ENCODE data around the gene PCDHGA11.
A peak's percentile ranks its signal among the peaks of the same experiment; 100 is the strongest.
"Not testable (repeated sequence)": the region's sequence is repeated elsewhere in the genome, so short reads cannot be mapped to it uniquely, and the experiment has no call there.

The PCDHGA11 gene

DNA sequence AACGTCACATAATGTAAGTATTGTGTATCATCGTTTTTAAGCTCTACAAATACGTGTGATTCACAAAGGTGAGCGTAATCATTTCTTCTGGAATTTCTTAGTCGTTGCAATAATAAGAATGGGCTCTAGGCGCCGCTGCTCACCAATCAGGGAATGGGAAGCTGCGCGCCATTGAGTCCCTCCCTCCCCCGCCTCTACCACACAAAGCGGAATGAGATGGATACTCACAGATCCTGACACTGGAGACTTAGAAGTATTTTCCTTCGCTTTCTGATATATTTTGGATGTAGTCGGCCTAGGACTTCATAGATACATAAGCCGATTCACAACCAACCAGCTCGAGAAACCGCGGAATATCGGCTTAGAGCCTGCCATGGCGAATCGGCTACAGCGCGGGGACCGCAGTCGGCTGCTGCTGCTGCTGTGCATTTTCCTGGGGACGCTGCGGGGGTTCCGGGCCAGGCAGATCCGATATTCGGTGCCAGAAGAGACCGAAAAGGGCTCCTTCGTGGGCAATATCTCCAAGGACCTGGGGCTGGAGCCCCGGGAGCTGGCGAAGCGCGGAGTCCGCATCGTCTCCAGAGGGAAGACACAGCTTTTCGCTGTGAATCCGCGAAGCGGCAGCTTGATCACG, at the start of gene PCDHGA11:
PCDHGA11 (plus strand) TSS at position 197 of the 634 bp plus-strand sequence; CDS start at position 374, 177 bp downstream.
- peak; percentile 19 for DNase-seq

DNA sequence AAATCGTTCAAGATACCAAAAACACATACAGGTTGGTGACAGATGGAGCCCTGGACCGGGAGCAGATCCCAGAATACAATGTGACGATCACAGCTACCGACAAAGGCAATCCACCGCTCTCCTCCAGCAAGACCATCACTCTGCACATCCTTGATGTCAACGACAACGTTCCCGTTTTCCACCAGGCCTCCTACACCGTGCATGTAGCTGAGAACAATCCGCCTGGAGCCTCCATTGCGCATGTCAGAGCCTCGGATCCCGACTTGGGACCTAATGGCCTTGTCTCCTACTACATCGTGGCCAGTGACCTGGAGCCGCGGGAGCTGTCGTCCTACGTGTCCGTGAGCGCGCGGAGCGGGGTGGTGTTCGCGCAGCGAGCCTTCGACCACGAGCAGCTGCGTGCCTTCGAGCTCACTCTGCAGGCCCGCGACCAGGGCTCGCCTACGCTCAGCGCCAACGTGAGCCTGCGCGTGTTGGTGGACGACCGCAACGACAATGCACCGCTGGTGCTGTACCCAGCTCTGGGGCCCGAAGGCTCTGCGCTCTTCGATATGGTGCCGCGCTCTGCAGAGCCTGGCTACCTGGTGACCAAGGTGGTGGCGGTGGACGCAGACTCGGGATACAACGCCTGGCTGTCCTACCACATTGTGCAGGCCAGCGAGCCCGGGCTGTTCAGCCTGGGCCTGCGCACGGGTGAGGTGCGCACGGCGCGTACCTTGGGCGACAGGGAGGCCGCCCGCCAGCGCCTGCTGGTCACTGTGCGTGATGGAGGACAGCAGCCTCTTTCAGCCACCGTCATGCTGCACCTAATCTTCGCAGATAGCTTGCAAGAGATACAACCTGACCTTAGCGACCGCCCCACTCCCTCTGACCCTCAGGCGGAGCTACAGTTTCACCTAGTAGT, 49.0 kb upstream of the PCDHGA11 start:
- DNase-seq: no peak

DNA sequence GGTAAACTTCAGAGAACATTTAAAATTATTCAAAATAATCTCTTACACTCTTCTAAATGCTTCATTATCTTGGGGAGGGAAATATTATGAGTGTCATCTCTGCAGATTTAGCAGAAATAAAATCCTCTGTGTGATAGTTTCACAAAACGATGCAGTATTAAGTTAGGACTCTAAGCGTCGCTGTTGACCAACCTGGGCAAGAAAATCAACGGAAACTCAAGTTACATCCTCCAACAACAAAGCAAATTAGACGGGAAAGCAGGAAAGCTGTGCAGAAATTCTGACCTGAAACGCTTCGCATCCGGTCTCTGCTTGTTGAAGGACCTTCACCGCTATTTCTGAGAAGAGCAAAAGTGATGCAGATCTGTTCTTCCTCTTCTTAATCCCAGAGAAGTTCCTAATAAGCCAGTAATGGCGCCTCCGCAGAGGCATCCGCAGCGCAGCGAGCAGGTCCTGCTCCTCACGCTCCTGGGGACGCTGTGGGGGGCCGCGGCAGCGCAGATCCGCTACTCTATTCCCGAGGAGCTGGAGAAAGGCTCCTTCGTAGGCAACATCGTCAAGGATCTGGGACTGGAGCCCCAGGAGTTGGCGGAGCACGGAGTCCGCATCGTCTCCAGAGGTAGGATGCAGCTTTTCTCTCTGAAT, 47.1 kb upstream of the PCDHGA11 start, which contains the start of gene PCDHGA6:
PCDHGA6 (plus strand) TSS at position 219 of the 645 bp plus-strand sequence; CDS start at position 412, 193 bp downstream.
- no peak for DNase-seq

DNA sequence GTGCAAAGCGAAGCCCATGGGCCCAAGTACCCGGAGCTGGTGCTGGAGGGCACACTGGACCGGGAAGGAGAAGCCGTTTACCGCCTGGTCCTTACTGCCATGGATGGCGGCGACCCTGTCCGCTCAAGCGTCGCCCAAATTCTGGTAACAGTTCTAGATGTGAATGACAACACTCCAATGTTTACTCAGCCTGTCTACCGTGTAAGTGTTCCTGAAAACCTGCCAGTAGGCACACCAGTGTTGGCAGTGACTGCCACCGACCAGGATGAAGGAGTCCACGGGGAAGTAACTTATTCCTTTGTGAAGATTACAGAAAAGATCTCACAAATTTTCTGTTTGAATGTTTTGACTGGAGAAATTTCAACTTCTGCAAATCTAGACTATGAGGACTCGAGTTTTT, 46.2 kb upstream of the PCDHGA11 start:
- DNase-seq: no peak

DNA sequence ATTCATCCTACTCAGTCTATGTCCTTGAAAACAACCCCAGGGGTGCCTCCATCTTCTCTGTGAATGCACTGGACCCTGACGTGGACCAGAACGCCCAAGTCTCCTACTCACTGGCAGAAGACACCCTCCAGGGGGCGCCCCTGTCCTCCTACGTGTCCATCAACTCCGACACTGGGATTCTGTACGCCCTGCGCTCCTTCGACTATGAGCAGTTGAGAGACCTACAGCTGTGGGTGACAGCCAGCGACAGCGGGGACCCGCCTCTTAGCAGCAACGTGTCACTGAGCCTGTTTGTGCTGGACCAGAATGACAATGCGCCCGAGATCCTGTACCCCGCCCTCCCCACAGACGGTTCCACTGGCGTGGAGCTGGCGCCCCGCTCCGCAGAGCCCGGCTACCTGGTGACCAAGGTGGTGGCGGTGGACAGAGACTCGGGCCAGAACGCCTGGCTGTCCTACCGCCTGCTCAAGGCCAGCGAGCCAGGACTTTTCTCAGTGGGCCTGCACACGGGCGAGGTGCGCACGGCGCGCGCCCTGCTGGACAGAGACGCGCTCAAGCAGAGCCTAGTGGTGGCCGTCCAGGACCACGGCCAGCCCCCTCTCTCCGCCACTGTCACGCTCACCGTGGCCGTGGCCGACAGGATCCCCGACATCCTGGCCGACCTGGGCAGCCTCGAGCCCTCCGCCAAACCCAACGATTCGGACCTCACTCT, 45.3 kb upstream of the PCDHGA11 start:
- not testable (repeated sequence) for DNase-seq

DNA sequence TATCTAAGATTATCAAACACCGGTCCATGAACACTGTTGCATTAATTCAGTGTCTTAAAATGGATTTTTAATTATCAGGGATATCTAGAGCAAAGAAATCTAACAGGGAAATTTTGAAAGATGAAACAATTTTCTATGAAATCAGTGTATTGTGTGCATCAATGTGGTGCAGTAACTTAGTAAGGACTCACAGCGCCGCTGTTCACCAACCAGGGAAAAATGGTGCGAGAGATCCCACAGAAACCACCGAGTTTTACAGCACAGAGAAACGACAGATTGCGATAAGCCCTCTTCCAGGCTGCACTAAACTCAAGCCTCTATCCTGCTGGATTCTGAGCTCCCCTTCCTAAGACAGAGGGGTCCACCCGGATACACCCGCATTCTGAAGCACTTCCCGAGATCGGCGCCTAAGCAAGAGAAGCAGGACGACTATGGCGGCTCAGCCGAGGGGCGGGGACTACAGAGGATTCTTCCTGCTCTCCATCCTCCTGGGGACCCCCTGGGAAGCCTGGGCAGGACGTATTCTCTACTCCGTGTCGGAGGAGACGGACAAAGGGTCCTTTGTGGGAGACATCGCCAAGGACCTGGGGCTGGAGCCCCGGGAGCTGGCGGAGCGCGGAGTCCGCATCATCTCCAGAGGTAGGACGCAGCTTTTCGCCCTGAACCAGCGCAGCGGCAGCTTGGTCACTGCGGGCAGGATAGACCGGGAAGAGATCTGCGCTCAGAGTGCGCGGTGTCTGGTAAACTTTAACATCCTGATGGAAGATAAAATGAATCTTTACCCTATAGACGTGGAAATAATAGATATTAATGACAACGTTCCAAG, 38.2 kb upstream of the PCDHGA11 start, which contains the start of gene PCDHGA7:
PCDHGA7 (plus strand) TSS at position 274 of the 826 bp plus-strand sequence; CDS start at position 432, 158 bp downstream.
- DNase-seq: no peak

DNA sequence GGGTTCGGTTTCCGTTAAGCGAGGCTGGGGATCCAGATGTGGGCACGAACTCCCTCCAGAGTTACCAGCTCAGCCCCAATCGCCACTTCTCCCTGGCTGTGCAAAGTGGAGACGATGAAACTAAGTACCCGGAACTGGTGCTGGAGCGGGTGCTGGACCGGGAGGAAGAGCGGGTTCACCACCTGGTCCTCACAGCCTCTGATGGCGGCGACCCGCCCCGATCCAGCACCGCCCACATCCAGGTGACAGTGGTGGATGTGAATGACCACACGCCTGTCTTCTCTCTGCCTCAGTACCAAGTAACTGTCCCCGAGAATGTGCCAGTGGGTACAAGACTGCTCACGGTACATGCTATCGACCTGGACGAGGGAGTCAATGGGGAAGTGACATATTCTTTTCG, 37.5 kb upstream of the PCDHGA11 start:
- no peak for DNase-seq

DNA sequence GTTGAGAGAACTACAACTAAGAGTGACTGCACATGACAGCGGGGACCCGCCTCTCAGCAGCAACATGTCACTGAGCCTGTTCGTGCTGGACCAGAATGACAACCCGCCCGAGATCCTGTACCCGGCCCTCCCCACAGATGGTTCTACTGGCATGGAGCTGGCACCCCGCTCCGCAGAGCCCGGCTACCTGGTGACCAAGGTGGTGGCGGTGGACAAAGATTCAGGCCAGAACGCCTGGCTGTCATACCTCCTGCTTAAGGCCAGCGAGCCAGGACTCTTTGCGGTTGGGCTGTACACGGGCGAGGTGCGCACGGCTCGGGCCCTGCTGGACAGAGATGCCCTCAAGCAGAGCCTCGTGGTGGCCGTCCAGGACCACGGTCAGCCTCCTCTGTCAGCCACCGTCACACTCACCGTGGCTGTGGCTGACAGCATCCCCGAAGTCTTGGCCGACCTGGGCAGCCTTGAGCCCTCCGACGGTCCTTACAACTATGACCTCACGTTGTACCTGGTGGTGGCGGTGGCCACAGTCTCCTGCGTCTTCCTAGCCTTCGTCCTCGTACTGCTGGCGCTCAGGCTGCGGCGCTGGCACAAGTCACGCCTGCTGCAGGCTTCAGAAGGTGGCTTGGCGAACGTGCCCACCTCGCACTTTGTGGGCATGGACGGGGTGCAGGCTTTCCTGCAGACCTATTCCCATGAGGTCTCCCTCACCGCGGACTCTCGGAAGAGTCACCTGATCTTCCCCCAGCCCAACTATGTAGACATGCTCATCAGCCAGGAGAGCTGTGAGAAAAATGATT, 36.2 kb upstream of the PCDHGA11 start:
- DNase-seq: no peak

DNA sequence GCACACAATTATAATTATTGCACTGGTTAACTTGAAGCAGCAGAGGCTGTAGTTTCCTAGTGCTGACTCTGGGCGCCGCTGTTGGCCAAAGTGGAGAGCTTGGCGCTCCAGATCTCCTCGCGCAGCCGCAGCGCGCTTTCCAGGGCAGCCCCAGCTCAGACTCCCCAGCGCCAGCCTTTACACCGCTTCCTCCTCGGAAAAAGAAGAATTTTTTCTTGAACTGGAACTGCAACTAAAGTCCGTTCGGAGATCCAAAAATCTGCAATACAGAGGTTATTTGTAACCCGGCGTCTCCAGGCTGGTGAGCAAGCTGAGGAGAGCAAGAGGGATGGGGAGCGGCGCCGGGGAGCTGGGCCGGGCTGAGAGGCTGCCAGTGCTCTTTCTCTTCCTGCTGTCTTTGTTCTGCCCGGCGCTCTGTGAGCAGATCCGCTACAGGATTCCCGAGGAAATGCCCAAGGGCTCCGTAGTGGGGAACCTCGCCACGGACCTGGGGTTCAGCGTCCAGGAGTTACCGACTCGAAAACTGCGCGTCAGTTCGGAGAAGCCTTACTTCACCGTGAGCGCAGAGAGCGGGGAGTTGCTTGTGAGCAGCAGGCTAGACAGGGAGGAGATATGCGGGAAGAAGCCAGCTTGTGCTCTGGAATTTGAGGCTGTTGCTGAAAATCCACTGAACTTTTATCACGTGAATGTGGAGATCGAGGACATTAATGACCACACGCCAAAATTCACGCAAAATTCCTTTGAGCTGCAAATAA, 33.1 kb upstream of the PCDHGA11 start, which contains the start of gene PCDHGB4:
PCDHGB4 (plus strand) TSS at position 142 of the 755 bp plus-strand sequence; CDS start at position 329, 187 bp downstream.
- DNase-seq: not testable (repeated sequence)

DNA sequence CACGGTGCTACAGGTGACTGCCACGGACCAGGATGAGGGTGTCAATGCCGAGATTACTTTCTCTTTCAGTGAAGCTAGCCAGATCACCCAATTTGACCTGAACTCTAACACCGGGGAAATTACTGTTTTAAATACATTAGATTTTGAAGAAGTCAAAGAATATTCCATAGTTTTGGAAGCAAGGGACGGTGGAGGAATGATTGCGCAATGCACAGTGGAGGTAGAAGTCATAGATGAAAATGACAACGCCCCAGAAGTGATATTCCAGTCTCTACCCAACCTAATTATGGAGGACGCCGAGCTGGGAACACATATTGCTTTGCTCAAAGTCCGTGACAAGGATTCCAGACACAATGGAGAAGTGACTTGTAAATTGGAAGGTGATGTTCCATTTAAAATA, 32.2 kb upstream of the PCDHGA11 start:
- no peak for DNase-seq

DNA sequence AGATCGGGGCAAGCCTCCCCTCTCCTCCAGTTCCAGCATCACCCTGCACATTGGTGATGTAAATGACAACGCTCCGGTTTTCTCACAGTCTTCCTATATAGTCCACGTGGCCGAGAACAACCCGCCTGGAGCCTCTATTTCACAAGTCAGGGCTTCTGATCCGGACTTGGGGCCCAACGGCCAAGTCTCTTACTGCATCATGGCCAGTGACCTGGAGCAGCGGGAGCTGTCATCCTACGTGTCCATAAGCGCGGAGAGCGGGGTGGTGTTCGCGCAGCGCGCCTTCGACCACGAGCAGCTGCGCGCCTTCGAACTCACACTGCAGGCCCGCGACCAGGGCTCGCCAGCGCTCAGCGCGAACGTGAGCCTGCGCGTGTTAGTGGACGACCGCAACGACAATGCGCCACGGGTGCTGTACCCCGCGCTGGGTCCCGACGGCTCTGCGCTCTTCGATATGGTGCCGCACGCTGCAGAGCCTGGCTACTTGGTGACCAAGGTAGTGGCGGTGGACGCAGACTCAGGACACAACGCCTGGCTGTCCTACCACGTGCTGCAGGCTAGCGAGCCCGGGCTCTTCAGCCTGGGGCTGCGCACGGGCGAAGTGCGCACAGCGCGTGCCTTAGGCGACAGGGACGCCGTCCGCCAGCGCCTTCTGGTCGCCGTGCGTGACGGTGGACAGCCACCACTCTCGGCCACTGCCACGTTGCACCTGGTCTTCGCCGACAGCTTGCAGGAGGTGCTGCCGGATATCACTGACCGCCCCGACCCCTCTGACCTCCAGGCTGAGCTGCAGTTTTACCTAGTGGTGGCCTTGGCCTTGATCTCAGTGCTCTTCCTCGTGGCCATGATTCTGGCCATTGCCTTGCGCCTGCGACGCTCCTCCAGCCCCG, 31.5 kb upstream of the PCDHGA11 start:
- no peak for DNase-seq

DNA sequence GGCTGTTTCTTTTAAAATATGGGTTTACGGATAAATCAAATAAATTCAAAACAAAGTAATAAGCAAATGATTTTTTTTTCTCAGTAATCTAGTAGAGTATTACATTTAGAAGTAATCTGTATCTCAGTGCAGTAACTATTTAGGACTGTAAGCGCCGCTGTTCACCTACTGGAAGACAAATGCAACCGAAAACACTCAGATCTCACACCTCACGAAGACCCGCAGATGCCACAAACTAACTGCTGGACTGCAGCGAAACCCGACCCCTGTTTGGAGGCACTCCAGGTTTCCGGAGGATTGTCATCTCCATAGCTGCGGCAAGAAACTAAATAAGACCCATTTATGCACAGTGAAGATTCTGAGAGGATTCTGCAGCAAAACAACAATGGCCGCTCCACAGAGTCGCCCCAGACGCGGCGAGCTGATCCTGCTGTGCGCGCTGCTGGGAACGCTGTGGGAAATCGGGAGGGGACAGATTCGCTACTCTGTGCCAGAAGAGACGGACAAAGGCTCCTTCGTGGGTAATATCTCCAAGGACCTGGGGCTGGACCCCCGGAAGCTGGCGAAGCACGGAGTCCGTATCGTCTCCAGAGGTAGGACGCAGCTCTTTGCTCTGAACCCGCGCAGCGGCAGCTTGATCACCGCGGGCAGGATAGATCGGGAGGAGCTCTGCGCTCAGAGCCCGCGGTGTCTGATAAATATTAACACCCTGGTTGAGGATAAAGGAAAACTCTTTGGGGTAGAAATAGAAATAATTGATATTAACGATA, 28.2 kb upstream of the PCDHGA11 start, which contains the start of gene PCDHGA8:
PCDHGA8 (plus strand) TSS at position 205 of the 770 bp plus-strand sequence; CDS start at position 386, 181 bp downstream.
- DNase-seq: no peak

DNA sequence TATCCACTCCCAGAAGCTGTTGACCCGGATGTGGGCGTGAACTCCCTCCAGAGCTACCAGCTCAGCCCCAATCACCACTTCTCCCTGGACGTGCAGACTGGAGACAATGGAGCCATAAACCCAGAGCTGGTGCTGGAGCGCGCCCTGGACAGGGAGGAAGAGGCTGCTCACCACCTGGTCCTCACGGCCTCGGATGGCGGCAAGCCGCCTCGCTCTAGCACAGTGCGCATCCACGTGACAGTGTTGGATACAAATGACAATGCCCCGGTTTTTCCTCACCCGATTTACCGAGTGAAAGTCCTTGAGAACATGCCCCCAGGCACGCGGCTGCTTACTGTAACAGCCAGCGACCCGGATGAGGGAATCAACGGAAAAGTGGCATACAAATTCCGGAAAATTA, 27.6 kb upstream of the PCDHGA11 start:
- no peak for DNase-seq

DNA sequence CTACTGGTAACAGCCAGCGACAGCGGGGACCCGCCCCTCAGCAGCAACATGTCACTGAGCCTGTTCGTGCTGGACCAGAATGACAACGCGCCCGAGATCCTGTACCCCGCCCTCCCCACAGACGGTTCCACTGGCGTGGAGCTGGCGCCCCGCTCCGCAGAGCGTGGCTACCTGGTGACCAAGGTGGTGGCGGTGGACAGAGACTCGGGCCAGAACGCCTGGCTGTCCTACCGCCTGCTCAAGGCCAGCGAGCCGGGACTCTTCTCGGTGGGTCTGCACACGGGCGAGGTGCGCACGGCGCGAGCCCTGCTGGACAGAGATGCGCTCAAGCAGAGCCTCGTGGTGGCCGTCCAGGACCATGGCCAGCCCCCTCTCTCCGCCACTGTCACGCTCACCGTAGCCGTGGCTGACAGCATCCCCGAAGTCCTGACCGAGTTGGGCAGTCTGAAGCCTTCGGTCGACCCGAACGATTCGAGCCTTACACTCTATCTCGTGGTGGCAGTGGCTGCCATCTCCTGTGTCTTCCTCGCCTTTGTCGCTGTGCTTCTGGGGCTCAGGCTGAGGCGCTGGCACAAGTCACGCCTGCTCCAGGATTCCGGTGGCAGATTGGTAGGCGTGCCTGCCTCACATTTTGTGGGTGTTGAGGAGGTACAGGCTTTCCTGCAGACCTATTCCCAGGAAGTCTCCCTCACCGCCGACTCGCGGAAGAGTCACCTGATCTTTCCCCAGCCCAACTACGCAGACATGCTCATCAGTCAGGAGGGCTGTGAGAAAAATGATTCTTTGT, 26.3 kb upstream of the PCDHGA11 start:
- not testable (repeated sequence) for DNase-seq

DNA sequence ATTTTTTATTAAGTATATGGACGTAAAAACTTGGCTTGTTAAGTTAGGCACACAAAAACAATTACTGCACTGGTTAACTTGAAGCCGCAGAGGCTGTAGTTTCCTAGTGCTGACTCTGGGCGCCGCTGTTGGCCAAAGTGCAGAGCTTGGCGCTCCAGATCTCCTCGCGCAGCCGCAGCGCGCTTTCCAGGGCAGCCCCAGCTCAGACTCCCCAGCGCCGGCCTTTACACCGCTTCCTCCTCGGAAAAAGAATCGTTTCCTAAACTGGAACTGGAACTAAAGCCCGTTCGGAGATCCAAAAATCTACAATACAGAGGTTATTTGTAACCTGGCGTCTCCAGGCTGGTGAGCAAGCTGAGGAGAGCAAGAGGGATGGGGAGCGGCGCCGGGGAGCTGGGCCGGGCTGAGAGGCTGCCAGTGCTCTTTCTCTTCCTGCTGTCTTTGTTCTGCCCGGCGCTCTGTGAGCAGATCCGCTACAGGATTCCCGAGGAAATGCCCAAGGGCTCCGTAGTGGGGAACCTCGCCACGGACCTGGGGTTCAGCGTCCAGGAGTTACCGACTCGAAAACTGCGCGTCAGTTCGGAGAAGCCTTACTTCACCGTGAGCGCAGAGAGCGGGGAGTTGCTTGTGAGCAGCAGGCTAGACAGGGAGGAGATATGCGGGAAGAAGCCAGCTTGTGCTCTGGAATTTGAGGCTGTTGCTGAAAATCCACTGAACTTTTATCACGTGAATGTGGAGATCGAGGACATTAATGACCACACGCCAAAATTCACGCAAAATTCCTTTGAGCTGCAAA, 22.9 kb upstream of the PCDHGA11 start, which contains the start of gene PCDHGB5:
PCDHGB5 (plus strand) TSS at position 192 of the 796 bp plus-strand sequence; CDS start at position 373, 181 bp downstream.
- DNase-seq: peak; percentile 25

DNA sequence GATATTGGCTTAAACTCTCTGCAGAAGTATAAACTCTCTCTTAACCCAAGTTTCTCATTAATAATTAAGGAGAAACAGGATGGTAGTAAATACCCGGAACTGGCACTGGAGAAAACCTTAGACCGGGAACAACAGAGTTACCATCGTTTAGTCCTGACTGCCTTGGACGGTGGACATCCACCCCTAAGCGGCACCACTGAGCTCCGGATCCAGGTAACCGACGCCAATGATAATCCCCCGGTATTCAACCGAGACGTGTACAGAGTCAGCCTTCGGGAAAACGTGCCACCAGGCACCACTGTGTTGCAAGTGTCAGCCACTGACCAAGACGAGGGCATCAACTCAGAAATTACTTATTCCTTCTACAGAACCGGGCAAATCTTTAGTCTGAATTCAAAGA, 22.2 kb upstream of the PCDHGA11 start:
- DNase-seq: no peak
